GM19025 (cell line): ENCODE data around the gene CUL1.

Experiments
- ATAC-seq: cut with Tn5 transposase; IDR thresholded peaks from one replicate; pipeline ENCODE4 v1.9.1; 2021; ENCODE audit warnings: mild to moderate bottlenecking, low read depth, moderate library complexity; ENCODE audit not compliant: unreplicated experiment

CUL1 gene

DNA sequence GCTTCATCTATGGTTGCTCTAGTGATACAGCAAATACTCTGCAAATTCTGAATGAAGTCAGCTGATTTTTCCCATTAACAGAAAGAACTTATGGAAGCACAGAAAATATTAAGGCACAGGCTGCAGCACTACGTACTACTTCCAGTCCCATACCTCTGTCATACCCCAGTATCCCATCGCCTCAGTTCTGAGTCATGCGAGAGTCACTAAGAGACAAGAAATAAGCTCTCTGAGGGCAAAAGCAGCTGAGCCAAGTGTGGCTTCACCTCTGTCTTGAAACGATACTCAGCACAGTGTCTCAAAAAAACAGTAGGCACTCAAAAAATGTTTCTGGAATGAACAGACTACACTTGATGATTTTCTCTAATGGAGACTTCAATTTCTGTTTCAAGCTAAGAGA lies 137.2 kb downstream of the CUL1 start:
- no peak for ATAC-seq

DNA sequence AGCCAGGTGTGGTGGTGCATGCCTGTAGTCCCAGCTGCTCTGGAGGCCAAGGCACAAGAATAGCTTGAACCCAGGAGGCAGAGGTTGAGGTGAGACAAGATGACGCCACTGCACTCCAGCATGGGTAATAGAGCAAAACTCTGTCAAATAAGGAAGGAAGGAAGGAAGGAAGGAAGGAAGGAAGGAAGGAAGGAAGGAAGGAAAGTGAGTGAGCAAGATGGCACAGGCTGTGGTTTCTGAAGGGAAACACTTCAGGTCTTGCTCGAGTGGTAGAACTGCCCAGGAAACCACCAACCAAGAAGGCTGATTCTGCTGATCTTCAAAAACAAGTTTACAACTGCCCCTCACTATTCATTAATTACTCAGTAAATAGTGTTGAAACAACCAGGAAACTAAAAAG lies 140.2 kb downstream of the CUL1 start:
- no peak for ATAC-seq

DNA sequence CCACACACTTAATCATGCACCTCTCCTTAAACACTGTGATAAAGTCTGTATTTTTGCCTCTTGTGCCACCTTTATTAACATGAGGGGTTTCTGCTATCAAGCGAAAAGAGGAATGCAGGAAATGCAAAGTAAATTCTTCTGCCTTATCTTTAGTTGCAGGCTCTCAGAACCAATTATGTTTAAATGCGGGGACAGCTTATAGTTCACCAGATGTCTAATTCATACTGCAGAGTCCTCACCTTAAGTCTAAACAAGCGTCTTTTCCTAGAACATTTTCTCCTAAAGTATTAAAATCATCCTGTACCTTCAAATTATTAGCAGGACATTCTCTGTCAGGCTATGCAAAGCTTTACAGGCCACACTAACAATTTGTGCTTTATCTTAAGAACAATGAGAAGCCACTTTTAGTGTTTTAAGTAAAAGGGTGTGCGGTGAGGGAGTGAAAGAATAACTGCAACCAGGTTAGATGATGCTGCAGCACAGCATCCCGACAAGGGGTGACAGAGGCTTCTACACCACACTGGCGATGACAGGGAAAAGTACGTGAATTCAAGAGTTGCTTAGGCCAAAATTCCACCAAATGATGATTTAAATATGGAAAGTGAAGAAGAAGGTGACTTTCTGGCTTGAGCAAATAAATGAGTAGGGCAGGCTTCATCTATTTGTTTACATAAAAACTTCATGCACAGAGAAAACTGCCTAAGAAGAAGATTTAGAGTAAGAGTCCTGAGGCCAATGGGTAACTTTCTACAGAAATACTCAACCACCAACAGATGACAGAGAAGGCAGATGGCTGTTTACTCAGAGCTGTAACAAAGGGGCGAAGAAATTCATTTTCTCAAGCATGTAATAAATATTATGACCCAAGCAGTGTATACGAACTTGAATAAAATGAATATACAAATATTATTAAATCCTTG lies 149.4 kb downstream of the CUL1 start:
- ATAC-seq, result no peak

DNA sequence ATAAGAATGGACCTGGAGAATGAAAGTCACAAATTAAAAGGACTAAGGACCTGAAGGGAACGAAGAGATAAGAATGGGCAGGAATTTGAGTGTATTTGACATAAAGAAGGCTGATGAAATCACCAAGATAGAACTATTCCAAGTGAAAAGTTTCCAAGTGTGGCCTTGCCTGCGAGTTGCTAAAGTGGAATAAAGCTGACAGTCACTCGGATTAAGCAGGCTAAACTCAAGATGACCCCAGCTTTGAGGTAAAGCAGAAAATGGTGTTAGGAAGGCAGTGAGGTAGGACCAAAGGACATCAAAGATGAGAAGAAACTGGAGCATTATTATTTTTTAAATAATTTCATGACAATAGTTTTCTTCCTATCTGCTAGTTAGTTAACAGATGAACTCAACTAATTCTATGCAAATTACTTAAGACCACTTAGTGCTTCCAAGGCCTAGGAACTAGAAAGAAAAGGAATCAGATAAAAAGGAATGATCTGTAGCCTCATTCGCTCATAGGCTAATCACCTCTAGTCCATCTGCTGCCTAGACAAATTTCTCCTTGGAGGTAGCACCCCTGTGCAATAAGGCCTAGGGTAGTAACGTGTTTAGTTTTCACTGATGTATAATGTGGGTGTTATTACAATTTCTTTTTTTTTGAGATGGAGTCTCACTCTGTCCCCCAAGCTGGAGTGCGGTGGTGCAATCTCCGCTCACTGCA lies 150.8 kb downstream of the CUL1 start:
- no peak for ATAC-seq

DNA sequence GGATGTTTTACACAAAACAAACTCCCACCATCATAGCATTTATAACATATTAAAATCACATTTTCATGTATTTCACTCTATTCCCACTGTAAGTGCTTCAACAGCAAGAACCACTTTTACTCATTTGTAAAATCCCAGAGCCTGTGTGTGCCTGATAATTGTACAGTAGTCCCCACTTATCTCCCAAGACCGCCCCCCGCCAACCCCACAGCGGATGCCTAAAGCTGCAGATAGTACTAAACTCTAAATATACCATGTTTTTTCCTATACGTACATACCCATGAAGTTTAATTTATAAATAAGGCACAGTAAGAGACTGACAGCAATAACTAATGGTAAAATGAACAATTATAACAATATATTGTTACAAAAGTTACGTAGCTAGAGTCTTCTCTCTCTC lies 151.9 kb downstream of the CUL1 start:
- no peak for ATAC-seq
